ENCODE results near the gene OLFM4.

Gene OLFM4

DNA sequence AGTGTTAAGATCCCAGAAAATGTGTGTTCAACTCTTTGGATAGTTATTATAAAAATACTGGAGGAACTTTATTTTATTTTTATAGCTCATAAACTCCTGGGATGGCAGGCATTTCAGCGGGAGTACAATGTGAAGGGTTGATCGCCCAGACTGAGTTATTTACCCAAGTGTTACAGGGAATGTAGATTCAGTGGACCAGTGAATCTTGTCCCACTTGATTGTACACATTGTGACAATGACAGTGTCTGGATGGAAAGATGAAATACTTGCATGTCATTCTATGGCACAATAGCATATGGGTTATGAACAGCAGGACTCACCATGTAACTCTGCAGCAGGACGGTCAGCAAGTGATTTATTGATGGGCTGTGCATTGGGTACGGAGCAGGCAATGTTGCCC lies 20.3 kb downstream of the OLFM4 start:
- POLR2A ChIA-PET, result no interaction called here
- TF ChIP-seq FOXA1 (IDR thresholded peaks at IDR 0.05), result no peak
- no peak for TF ChIP-seq PKNOX1 (IDR thresholded peaks at IDR 0.05)
- no peak for TF ChIP-seq ZNF384 (IDR thresholded peaks at IDR 0.05)
- TF ChIP-seq CTBP1 (IDR thresholded peaks at IDR 0.05; ENCODE audit: borderline replicate concordance), result no peak
- no peak for TF ChIP-seq ARNT (IDR thresholded peaks at IDR 0.05)
- TF ChIP-seq LEF1 (IDR thresholded peaks at IDR 0.05; ENCODE audit: borderline replicate concordance), result no peak
- no peak for TF ChIP-seq L3MBTL2 (conservative IDR thresholded peaks at IDR 0.05)
- TF ChIP-seq ELF4 (IDR thresholded peaks at IDR 0.05), result no peak
- no peak for TF ChIP-seq SUZ12 (IDR thresholded peaks at IDR 0.05)
- TF ChIP-seq TARDBP (IDR thresholded peaks at IDR 0.05), result no peak
- no peak for TF ChIP-seq NFRKB (IDR thresholded peaks at IDR 0.05)
- CTCF ChIA-PET, result interaction anchor here (0.5 kb wide), 1 partner anchor 53 kb away, joined by 3 read pairs; no protein-coding TSS in a partner anchor
- no peak for DNase-seq (ENCODE audit: extremely low spot score)

DNA sequence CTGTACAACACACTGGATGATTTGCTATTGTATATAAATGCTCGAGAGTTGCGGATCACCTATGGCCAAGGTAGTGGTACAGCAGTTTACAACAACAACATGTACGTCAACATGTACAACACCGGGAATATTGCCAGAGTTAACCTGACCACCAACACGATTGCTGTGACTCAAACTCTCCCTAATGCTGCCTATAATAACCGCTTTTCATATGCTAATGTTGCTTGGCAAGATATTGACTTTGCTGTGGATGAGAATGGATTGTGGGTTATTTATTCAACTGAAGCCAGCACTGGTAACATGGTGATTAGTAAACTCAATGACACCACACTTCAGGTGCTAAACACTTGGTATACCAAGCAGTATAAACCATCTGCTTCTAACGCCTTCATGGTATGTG lies 21.5 kb downstream of the OLFM4 start:
- CTCF ChIA-PET, result no interaction called here
- no peak for TF ChIP-seq SUZ12 (IDR thresholded peaks at IDR 0.05)
- TF ChIP-seq FOXM1 (IDR thresholded peaks at IDR 0.05; ENCODE audit: borderline replicate concordance), result no peak
- no peak for TF ChIP-seq ARNT (IDR thresholded peaks at IDR 0.05)
- no peak for TF ChIP-seq BHLHE40 (IDR thresholded peaks at IDR 0.05; ENCODE audit: borderline replicate concordance)
- TF ChIP-seq LEF1 (IDR thresholded peaks at IDR 0.05; ENCODE audit: borderline replicate concordance), result no peak
- TF ChIP-seq FOXK2 (IDR thresholded peaks at IDR 0.05), result no peak
- no peak for TF ChIP-seq TARDBP (IDR thresholded peaks at IDR 0.05)
- TF ChIP-seq PKNOX1 (IDR thresholded peaks at IDR 0.05), result no peak
- no peak for TF ChIP-seq FOXA1 (IDR thresholded peaks at IDR 0.05)
- no peak for TF ChIP-seq NFRKB (IDR thresholded peaks at IDR 0.05)
- TF ChIP-seq HDGF (IDR thresholded peaks at IDR 0.05; ENCODE audit: borderline replicate concordance), result no peak
- POLR2A ChIA-PET, result no interaction called here
- no peak for DNase-seq (ENCODE audit: extremely low spot score)

GRCh38 chr13:53052675-53053074 lies 24.1 kb downstream of the OLFM4 start:
- ChIA-PET POLR2A (no interaction called here), CTCF (no interaction called here)
- TF ChIP-seq NFRKB (IDR thresholded peaks at IDR 0.05) (no peak), FOXM1 (IDR thresholded peaks at IDR 0.05; ENCODE audit: borderline replicate concordance) (no peak), HDGF (IDR thresholded peaks at IDR 0.05; ENCODE audit: borderline replicate concordance) (no peak), TARDBP (IDR thresholded peaks at IDR 0.05) (no peak), PKNOX1 (IDR thresholded peaks at IDR 0.05) (no peak), FOXK2 (IDR thresholded peaks at IDR 0.05) (no peak), ZNF384 (IDR thresholded peaks at IDR 0.05) (no peak), LEF1 (IDR thresholded peaks at IDR 0.05; ENCODE audit: borderline replicate concordance) (no peak), L3MBTL2 (conservative IDR thresholded peaks at IDR 0.05) (no peak), CTBP1 (IDR thresholded peaks at IDR 0.05; ENCODE audit: borderline replicate concordance) (no peak), SP1 (IDR thresholded peaks at IDR 0.05) (no peak), ELF4 (IDR thresholded peaks at IDR 0.05) (no peak), BHLHE40 (IDR thresholded peaks at IDR 0.05; ENCODE audit: borderline replicate concordance) (no peak), SUZ12 (IDR thresholded peaks at IDR 0.05) (no peak), FOXA1 (IDR thresholded peaks at IDR 0.05) (no peak), ARNT (IDR thresholded peaks at IDR 0.05) (no peak)
- DNase-seq (ENCODE audit: extremely low spot score), result no peak

DNA sequence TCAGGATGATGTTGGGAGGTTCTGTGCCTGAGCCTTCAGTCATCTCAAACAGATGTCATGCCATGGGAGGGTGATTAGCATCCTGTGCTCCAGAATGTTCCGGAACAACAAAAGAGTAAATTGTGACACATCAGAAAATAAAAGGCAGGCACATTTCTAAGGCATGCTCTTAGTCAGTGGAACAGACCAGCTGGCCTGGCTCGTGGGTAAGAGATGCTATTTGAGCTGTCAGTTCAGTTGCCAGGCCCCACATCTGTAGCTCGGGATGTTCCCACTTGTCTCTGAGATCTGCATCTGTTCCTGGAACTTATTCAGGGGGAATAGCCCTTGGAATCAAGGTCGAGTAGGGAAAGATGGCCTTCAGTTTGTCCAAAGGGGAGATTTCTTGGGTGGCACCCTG lies 26.0 kb downstream of the OLFM4 start:
- ChIA-PET POLR2A (no interaction called here), CTCF (no interaction called here)
- no peak for DNase-seq (ENCODE audit: extremely low spot score)
- TF ChIP-seq FOXA1 (IDR thresholded peaks at IDR 0.05), result no peak
- no peak for TF ChIP-seq FOXK2 (IDR thresholded peaks at IDR 0.05)
- TF ChIP-seq ARNT (IDR thresholded peaks at IDR 0.05), result no peak
- TF ChIP-seq NFRKB (IDR thresholded peaks at IDR 0.05), result no peak
- TF ChIP-seq PKNOX1 (IDR thresholded peaks at IDR 0.05), result no peak
- TF ChIP-seq CTBP1 (IDR thresholded peaks at IDR 0.05; ENCODE audit: borderline replicate concordance), result no peak
- no peak for TF ChIP-seq L3MBTL2 (conservative IDR thresholded peaks at IDR 0.05)
- TF ChIP-seq HDGF (IDR thresholded peaks at IDR 0.05; ENCODE audit: borderline replicate concordance), result no peak
- TF ChIP-seq SUZ12 (IDR thresholded peaks at IDR 0.05), result no peak
- no peak for TF ChIP-seq ZNF384 (IDR thresholded peaks at IDR 0.05)
- TF ChIP-seq ELF4 (IDR thresholded peaks at IDR 0.05), result no peak
- no peak for TF ChIP-seq BHLHE40 (IDR thresholded peaks at IDR 0.05; ENCODE audit: borderline replicate concordance)
- TF ChIP-seq FOXM1 (IDR thresholded peaks at IDR 0.05; ENCODE audit: borderline replicate concordance), result no peak
- no peak for TF ChIP-seq LEF1 (IDR thresholded peaks at IDR 0.05; ENCODE audit: borderline replicate concordance)
- no peak for TF ChIP-seq TARDBP (IDR thresholded peaks at IDR 0.05)
- no peak for TF ChIP-seq SP1 (IDR thresholded peaks at IDR 0.05)

DNA sequence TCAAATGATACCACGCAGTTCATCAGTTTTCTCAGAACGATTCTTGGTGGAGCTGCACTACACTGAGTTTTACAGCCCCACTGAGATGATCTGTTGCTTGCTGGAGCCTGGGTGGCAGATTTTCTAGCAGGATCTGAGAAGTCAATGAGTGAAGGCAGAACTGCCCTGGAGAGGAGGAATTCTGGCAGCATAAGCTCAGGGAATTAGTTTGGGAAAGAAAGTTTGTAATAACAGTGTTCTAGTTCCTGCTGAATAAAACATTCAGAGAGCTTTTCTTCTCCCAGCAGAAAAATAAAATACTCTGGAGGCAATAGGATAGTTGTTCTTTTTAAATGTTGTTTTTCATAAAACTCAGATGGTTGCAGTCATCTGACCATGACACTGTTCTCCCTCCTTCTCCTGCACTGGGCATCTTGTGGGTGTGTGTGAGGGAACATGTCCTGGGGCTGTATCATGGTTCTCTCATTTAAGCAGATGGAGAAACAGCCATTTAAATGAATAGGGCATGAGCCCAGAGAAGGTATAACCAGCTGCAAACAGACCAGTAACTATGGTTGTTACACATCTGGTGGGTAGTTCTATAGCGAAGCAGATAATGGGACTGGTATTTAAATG lies 29.6 kb downstream of the OLFM4 start:
- TF ChIP-seq FOXM1 (IDR thresholded peaks at IDR 0.05; ENCODE audit: borderline replicate concordance), result no peak
- no peak for TF ChIP-seq HDGF (IDR thresholded peaks at IDR 0.05; ENCODE audit: borderline replicate concordance)
- no peak for TF ChIP-seq ARNT (IDR thresholded peaks at IDR 0.05)
- no peak for TF ChIP-seq FOXA1 (IDR thresholded peaks at IDR 0.05)
- no peak for TF ChIP-seq NFRKB (IDR thresholded peaks at IDR 0.05)
- TF ChIP-seq TARDBP (IDR thresholded peaks at IDR 0.05), result no peak
- no peak for TF ChIP-seq SP1 (IDR thresholded peaks at IDR 0.05)
- no peak for TF ChIP-seq FOXK2 (IDR thresholded peaks at IDR 0.05)
- TF ChIP-seq BHLHE40 (IDR thresholded peaks at IDR 0.05; ENCODE audit: borderline replicate concordance), result no peak
- no peak for TF ChIP-seq ZNF384 (IDR thresholded peaks at IDR 0.05)
- no peak for TF ChIP-seq PKNOX1 (IDR thresholded peaks at IDR 0.05)
- TF ChIP-seq LEF1 (IDR thresholded peaks at IDR 0.05; ENCODE audit: borderline replicate concordance), result no peak
- ChIA-PET POLR2A (no interaction called here), CTCF (no interaction called here)
- no peak for DNase-seq (ENCODE audit: extremely low spot score)

All from HEK293T (cell line).